ENCODE results near the gene GZF1.
"Not testable (repeated sequence)": the region's sequence is repeated elsewhere in the genome, so short reads cannot be mapped to it uniquely, and the experiment has no call there.

The GZF1 gene

GRCh38 chr20:23348510-23348909 is 13.5 kb upstream of the GZF1 start:
- not testable (repeated sequence) for DNase-seq

GRCh38 chr20:23349338-23350195 is 12.4 kb upstream of the GZF1 start:
- DNase-seq: no peak

GRCh38 chr20:23350196-23350903 is 11.6 kb upstream of the GZF1 start, which contains the start of gene NXT1:
Gene NXT1, plus strand, starts transcription at chr20:23350791. Its CDS starts 3,251 bp downstream, at chr20:23354042.
- DNase-seq: peak; percentile 96

GRCh38 chr20:23350904-23351838 is 10.8 kb upstream of the GZF1 start:
- DNase-seq: peak; percentile 62

GRCh38 chr20:23356203-23356602 is 5.8 kb upstream of the GZF1 start:
- DNase-seq: no peak

GRCh38 chr20:23357767-23358562 is 4.0 kb upstream of the GZF1 start:
- peak; percentile 100 for DNase-seq

GRCh38 chr20:23358563-23358906 is 3.4 kb upstream of the GZF1 start:
- DNase-seq: no peak

- DNase-seq: no peak
Measured at GRCh38 chr20:23358923-23359593, 2.9 kb upstream of the GZF1 start.

- no peak for DNase-seq
Measured at GRCh38 chr20:23360531-23360930, 1.5 kb upstream of the GZF1 start.

GRCh38 chr20:23361119-23361475 is 885 bp upstream of the GZF1 start:
- no peak for DNase-seq

GRCh38 chr20:23362392-23363256 is 642 bp downstream of the GZF1 start:
- DNase-seq: no peak

GRCh38 chr20:23363257-23363649 is 1.3 kb downstream of the GZF1 start:
- no peak for DNase-seq

- DNase-seq: no peak
Measured at GRCh38 chr20:23365390-23366165, 3.6 kb downstream of the GZF1 start.

GRCh38 chr20:23366384-23366783 is 4.4 kb downstream of the GZF1 start:
- no peak for DNase-seq

GRCh38 chr20:23367770-23368169 is 5.8 kb downstream of the GZF1 start:
- no peak for DNase-seq

- no peak for DNase-seq
Measured at GRCh38 chr20:23368316-23369071, 6.5 kb downstream of the GZF1 start.

- DNase-seq: no peak
Measured at GRCh38 chr20:23369072-23369823, 7.3 kb downstream of the GZF1 start.

GRCh38 chr20:23370274-23370673 is 8.3 kb downstream of the GZF1 start:
- no peak for DNase-seq

All from activated CD4-positive, CD25-positive, alpha-beta regulatory T cell treated with anti-CD3 and anti-CD28 coated beads, Interleukin-2, amount 50 U/mL, for 72 hours (primary cell).